SK-N-SH treated with all-trans-retinoic acid at 6 μM for 48 hours (cell line): ENCODE data around the gene SDK1.

ENCODE experiments used
- ATAC-seq: fragments of 200-7000 bp; cut with Tn5 transposase; 3 replicates; pipeline ENCODE4 v1.9.1; 2020; ENCODE audit warnings: mild to moderate bottlenecking, moderate library complexity
- ARNTL ChIP-seq: fragments of 450-650 bp; formaldehyde crosslinking; IDR thresholded peaks from 2 replicates; pipeline ENCODE4 v1.5.0; 2020; ENCODE audit warnings: low read depth, mild to moderate bottlenecking, moderate library complexity, borderline replicate concordance
- BACH2 ChIP-seq: fragments of 250-450 bp; sonication (Bioruptor Pico); IDR thresholded peaks from 2 replicates; pipeline ENCODE4 v1.9.0; 2021; ENCODE audit warnings: mild to moderate bottlenecking, borderline replicate concordance
- CSDC2 ChIP-seq: fragments of 250-450 bp; sonication (Bioruptor Pico); IDR thresholded peaks from 2 replicates; pipeline ENCODE4 v1.5.0; 2020; ENCODE audit warnings: mild to moderate bottlenecking, moderate library complexity
- ESRRG ChIP-seq: fragments of 250-450 bp; sonication (Bioruptor Pico); IDR thresholded peaks from 2 replicates; pipeline ENCODE4 v1.6.1; 2021; ENCODE audit warnings: mild to moderate bottlenecking
- GLIS3 ChIP-seq: fragments of 250-450 bp; sonication (Bioruptor Pico); IDR thresholded peaks from 2 replicates; pipeline ENCODE4 v1.5.0; 2020; ENCODE audit warnings: mild to moderate bottlenecking, moderate library complexity
- ISL1 ChIP-seq: fragments of 250-450 bp; sonication (Bioruptor Pico); IDR thresholded peaks from 2 replicates; pipeline ENCODE4 v2.1.2; 2022; ENCODE audit warnings: mild to moderate bottlenecking, moderate library complexity
- OSR1 ChIP-seq: fragments of 250-450 bp; sonication (Bioruptor Pico); IDR thresholded peaks from 2 replicates; pipeline ENCODE4 v1.8.0; 2022; ENCODE audit warnings: moderate library complexity, mild to moderate bottlenecking, inconsistent platforms
- PPARA ChIP-seq: fragments of 250-450 bp; sonication (Bioruptor Pico); IDR thresholded peaks from 2 replicates; pipeline ENCODE4 v1.5.0; 2020; ENCODE audit warnings: mild to moderate bottlenecking, borderline replicate concordance
- RARB ChIP-seq: fragments of 250-450 bp; sonication (Bioruptor Pico); IDR thresholded peaks from 2 replicates; pipeline ENCODE4 v1.8.0; 2021; ENCODE audit warnings: mild to moderate bottlenecking, moderate library complexity
- TCF4 ChIP-seq: fragments of 250-450 bp; sonication (Bioruptor Pico); IDR thresholded peaks from 2 replicates; pipeline ENCODE4 v1.8.0; 2021; ENCODE audit warnings: mild to moderate bottlenecking, moderate library complexity, borderline replicate concordance
- TOX ChIP-seq: fragments of 250-450 bp; sonication (Bioruptor Pico); IDR thresholded peaks from 2 replicates; pipeline ENCODE4 v1.8.0; 2021; ENCODE audit warnings: mild to moderate bottlenecking, moderate library complexity, borderline replicate concordance
- ZC3H10 ChIP-seq: fragments of 250-450 bp; sonication (Bioruptor Pico); IDR thresholded peaks from 2 replicates; pipeline ENCODE4 v1.5.1; 2021; ENCODE audit warnings: mild to moderate bottlenecking, moderate library complexity
- ZFP3 ChIP-seq: fragments of 250-450 bp; sonication (Bioruptor Pico); IDR thresholded peaks from 2 replicates; pipeline ENCODE4 v1.5.0; 2020; ENCODE audit warnings: mild to moderate bottlenecking, moderate library complexity
- ZFP30 ChIP-seq: fragments of 450-650 bp; formaldehyde crosslinking; IDR thresholded peaks from 2 replicates; pipeline ENCODE4 v1.5.0; 2022; ENCODE audit warnings: mild to moderate bottlenecking, moderate library complexity
- ZNF565 ChIP-seq: fragments of 450-650 bp; formaldehyde crosslinking; conservative IDR thresholded peaks from 2 replicates; pipeline ENCODE4 v1.5.0; 2020; ENCODE audit warnings: low read depth, mild to moderate bottlenecking, moderate library complexity
- ZNF70 ChIP-seq: fragments of 450-650 bp; formaldehyde crosslinking; IDR thresholded peaks from 2 replicates; pipeline ENCODE4 v1.5.0; 2020; ENCODE audit warnings: mild to moderate bottlenecking, moderate library complexity
- ZNF8 ChIP-seq: fragments of 450-650 bp; formaldehyde crosslinking; IDR thresholded peaks from 2 replicates; pipeline ENCODE4 v1.5.0; 2020; ENCODE audit warnings: mild to moderate bottlenecking, moderate library complexity
- TF ChIP-seq, protein P1 (sequence below): fragments of 250-450 bp; sonication (Bioruptor Pico); IDR thresholded peaks from 2 replicates; pipeline ENCODE4 v1.5.1; 2021; ENCODE audit warnings: mild to moderate bottlenecking, moderate library complexity
- TF ChIP-seq, protein P2 (sequence below): fragments of 250-450 bp; sonication (Bioruptor Pico); IDR thresholded peaks from 2 replicates; pipeline ENCODE4 v1.5.1; 2020; ENCODE audit warnings: low read depth, mild to moderate bottlenecking, moderate library complexity
- TF ChIP-seq, protein P3 (sequence below): fragments of 250-450 bp; sonication (Bioruptor Pico); IDR thresholded peaks from 2 replicates; pipeline ENCODE4 v1.8.0; 2021; ENCODE audit warnings: low read depth, mild to moderate bottlenecking, moderate library complexity, borderline replicate concordance
- TF ChIP-seq, protein P4 (sequence below): fragments of 250-450 bp; sonication (Bioruptor Pico); IDR thresholded peaks from 2 replicates; pipeline ENCODE4 v1.8.0; 2020; ENCODE audit warnings: mild to moderate bottlenecking, moderate library complexity, borderline replicate concordance

SDK1 gene

DNA sequence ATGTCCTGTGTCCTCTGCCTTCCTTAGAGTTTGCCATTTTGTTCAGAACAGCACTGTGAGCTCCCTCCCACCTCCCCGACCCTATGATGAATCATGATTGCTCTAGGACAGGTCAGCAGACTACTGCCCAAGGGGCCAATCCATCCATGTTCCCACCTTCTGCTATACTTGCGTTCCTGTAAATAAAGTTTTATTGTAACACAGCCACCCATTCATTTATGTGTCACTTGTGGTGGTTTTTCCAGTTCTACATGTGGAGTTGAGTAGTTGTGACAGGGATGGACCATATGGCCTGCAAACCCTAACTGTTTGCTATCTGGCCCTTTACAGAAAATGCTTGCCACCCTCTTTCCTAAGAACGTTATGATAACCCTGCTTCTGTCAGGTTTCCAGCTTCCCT, 387.8 kb downstream of the SDK1 start:
- ATAC-seq, result no peak
- no peak for TF ChIP-seq ARNTL (CRISPR knock-in tag)
- no peak for TF ChIP-seq TCF4 (CRISPR knock-in tag)
- TF ChIP-seq ZNF70 (CRISPR knock-in tag), result no peak
- no peak for TF ChIP-seq RARB (CRISPR knock-in tag)
- no peak for TF ChIP-seq ZFP30 (CRISPR knock-in tag)
- no peak for TF ChIP-seq ZNF565

DNA sequence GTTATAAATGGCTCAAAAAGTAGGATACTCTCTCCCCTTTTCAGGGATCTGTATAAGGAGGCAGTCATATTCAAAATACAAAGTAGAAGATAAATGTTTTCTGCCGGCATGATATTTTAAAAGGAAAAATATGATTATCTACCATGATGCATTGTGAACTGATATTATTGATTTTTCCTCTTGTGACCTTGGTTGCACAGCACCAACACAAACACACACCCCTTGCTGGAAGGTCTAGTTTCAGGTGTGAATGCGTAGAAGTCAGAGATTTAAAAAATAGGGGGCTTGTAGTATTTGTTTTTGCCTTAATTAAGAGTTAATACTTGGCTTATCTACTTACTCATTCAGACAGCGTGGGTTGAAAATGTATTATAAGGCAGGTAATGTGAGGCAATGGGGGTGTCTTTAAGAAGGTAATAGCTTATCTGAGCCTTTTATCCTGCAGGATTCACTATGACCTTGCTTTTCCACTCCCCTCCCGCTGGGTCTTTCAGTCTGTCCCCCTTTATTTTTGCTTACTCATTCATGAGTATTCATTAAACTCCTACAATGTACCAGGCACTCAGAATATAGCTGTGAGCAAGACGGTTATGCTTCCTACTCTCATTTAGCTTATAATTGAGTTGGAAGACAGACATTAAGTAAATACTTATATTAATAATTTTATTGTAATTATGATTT, 390.6 kb downstream of the SDK1 start:
- TF ChIP-seq, protein P1, sequence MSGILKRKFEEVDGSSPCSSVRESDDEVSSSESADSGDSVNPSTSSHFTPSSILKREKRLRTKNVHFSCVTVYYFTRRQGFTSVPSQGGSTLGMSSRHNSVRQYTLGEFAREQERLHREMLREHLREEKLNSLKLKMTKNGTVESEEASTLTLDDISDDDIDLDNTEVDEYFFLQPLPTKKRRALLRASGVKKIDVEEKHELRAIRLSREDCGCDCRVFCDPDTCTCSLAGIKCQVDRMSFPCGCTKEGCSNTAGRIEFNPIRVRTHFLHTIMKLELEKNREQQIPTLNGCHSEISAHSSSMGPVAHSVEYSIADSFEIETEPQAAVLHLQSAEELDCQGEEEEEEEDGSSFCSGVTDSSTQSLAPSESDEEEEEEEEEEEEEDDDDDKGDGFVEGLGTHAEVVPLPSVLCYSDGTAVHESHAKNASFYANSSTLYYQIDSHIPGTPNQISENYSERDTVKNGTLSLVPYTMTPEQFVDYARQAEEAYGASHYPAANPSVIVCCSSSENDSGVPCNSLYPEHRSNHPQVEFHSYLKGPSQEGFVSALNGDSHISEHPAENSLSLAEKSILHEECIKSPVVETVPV (CRISPR knock-in tag), result no peak
- TF ChIP-seq ZC3H10 (CRISPR knock-in tag) (no peak), OSR1 (CRISPR knock-in tag) (no peak), ZNF565 (no peak), BACH2 (CRISPR knock-in tag) (no peak), ZFP30 (CRISPR knock-in tag) (no peak), CSDC2 (CRISPR knock-in tag) (no peak), ISL1 (CRISPR knock-in tag) (no peak), TOX (CRISPR knock-in tag) (no peak), ZNF70 (CRISPR knock-in tag) (no peak), RARB (CRISPR knock-in tag) (no peak), GLIS3 (CRISPR knock-in tag) (no peak), ESRRG (CRISPR knock-in tag) (no peak), ARNTL (CRISPR knock-in tag) (no peak)
- TF ChIP-seq, protein P2, sequence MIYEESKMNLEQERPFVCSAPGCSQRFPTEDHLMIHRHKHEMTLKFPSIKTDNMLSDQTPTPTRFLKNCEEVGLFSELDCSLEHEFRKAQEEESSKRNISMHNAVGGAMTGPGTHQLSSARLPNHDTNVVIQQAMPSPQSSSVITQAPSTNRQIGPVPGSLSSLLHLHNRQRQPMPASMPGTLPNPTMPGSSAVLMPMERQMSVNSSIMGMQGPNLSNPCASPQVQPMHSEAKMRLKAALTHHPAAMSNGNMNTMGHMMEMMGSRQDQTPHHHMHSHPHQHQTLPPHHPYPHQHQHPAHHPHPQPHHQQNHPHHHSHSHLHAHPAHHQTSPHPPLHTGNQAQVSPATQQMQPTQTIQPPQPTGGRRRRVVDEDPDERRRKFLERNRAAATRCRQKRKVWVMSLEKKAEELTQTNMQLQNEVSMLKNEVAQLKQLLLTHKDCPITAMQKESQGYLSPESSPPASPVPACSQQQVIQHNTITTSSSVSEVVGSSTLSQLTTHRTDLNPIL (CRISPR knock-in tag), result no peak
- TF ChIP-seq, protein P3, sequence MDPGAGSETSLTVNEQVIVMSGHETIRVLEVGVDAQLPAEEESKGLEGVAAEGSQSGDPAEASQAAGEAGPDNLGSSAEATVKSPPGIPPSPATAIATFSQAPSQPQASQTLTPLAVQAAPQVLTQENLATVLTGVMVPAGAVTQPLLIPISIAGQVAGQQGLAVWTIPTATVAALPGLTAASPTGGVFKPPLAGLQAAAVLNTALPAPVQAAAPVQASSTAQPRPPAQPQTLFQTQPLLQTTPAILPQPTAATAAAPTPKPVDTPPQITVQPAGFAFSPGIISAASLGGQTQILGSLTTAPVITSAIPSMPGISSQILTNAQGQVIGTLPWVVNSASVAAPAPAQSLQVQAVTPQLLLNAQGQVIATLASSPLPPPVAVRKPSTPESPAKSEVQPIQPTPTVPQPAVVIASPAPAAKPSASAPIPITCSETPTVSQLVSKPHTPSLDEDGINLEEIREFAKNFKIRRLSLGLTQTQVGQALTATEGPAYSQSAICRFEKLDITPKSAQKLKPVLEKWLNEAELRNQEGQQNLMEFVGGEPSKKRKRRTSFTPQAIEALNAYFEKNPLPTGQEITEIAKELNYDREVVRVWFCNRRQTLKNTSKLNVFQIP, result no peak
- TF ChIP-seq, protein P4, sequence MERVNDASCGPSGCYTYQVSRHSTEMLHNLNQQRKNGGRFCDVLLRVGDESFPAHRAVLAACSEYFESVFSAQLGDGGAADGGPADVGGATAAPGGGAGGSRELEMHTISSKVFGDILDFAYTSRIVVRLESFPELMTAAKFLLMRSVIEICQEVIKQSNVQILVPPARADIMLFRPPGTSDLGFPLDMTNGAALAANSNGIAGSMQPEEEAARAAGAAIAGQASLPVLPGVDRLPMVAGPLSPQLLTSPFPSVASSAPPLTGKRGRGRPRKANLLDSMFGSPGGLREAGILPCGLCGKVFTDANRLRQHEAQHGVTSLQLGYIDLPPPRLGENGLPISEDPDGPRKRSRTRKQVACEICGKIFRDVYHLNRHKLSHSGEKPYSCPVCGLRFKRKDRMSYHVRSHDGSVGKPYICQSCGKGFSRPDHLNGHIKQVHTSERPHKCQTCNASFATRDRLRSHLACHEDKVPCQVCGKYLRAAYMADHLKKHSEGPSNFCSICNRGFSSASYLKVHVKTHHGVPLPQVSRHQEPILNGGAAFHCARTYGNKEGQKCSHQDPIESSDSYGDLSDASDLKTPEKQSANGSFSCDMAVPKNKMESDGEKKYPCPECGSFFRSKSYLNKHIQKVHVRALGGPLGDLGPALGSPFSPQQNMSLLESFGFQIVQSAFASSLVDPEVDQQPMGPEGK, result no peak
- ATAC-seq, result no peak

DNA sequence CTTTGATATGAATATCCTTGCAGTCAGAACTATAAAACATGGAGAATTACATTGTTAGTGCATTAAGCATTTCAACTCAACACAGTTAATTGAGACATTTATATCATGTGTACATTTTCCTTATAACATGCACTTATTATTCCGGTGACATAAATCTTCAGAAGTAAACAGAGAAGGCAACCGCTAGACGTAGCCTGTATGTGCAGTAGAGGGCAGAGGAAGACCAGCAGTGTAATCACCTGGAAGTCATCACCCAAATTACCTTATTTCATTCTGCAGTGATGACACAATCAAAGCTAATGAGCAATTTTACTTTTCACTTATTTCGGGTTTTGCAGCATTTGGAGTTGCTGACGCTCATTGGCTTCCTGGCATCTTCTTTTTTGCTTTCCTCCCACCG, 394.6 kb downstream of the SDK1 start:
- TF ChIP-seq OSR1 (CRISPR knock-in tag) (no peak), TOX (CRISPR knock-in tag) (no peak)
- no peak for ATAC-seq

DNA sequence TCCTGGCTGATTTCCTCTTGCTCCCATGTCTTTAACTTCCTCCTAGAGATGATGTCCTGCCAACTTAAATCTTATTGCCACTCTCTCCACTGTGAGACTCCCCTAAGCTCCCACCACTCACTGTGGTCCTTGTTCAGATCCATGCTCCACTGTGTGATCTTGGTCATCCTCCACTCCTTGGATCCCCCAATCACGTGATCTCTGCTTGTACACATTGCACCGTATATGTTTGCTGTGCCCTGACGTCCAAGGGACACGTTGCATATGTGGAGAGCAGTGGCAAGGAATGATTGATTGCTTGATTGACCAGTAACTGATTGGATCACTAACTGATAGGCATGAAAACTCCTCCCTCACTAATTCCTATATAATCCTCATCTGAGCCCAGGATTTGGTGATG, 395.1 kb downstream of the SDK1 start:
- TF ChIP-seq RARB (CRISPR knock-in tag), result no peak
- TF ChIP-seq OSR1 (CRISPR knock-in tag), result no peak
- TF ChIP-seq ARNTL (CRISPR knock-in tag), result no peak
- no peak for TF ChIP-seq ESRRG (CRISPR knock-in tag)
- TF ChIP-seq ZNF8 (CRISPR knock-in tag), result no peak
- TF ChIP-seq ZC3H10 (CRISPR knock-in tag), result no peak
- TF ChIP-seq ZFP30 (CRISPR knock-in tag), result no peak
- TF ChIP-seq, protein P1 (CRISPR knock-in tag), result no peak
- TF ChIP-seq TCF4 (CRISPR knock-in tag), result no peak
- no peak for TF ChIP-seq ZNF70 (CRISPR knock-in tag)
- no peak for TF ChIP-seq ZFP3 (CRISPR knock-in tag)
- no peak for TF ChIP-seq GLIS3 (CRISPR knock-in tag)
- TF ChIP-seq, protein P2 (CRISPR knock-in tag), result no peak
- TF ChIP-seq ZNF565, result no peak
- TF ChIP-seq PPARA (CRISPR knock-in tag), result no peak
- no peak for TF ChIP-seq CSDC2 (CRISPR knock-in tag)
- TF ChIP-seq, protein P3, result no peak
- TF ChIP-seq, all 23 proteins: peak for 0
- ATAC-seq, result no peak
